Measurements from ENCODE around the gene OR51V1. TPM values are rescaled to one million over a fixed set of nuclear protein-coding genes. Genes with fewer than 3 reads are reported as not detected.

The OR51V1 gene
- total and polyA plus RNA-seq, 10 of the 15 experiments (the other 5 are each of a cell fraction or from before 2014, with no cell fraction given): not detected

DNA sequence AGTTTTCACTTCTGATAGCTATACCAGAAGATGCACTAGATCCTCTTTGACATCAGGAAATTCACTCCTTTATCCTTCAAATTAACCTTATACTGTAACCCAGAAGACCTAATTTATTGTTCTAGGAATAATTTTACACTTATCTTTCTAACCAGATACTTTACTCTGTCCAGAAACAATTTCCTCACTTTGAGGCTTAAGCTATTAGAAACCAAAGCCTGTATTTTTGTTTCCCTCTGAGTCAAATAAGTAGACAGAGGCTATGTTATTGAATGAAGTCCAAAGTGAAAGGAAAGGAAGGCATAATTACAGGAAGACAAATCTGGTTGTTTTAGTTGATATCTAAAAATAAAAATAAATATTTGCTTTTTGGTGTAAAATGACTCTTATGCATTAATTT is 2.2 kb downstream of the OR51V1 start (continued):
- TF ChIP-seq, protein P1, sequence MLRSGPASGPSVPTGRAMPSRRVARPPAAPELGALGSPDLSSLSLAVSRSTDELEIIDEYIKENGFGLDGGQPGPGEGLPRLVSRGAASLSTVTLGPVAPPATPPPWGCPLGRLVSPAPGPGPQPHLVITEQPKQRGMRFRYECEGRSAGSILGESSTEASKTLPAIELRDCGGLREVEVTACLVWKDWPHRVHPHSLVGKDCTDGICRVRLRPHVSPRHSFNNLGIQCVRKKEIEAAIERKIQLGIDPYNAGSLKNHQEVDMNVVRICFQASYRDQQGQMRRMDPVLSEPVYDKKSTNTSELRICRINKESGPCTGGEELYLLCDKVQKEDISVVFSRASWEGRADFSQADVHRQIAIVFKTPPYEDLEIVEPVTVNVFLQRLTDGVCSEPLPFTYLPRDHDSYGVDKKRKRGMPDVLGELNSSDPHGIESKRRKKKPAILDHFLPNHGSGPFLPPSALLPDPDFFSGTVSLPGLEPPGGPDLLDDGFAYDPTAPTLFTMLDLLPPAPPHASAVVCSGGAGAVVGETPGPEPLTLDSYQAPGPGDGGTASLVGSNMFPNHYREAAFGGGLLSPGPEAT (IDR thresholded peaks at IDR 0.05; ENCODE audit: low read depth): no peak
- no peak for TF ChIP-seq MXI1 (IDR thresholded peaks at IDR 0.05; ENCODE audit: low read depth, low read length)
- no peak for TF ChIP-seq POLR2AphosphoS2 (IDR thresholded peaks at IDR 0.05; ENCODE audit: low read depth, low read length)
- TF ChIP-seq MEF2A (IDR thresholded peaks at IDR 0.05; ENCODE audit: insufficient read depth, low read depth, low read length): no peak
- TF ChIP-seq LARP7 (IDR thresholded peaks at IDR 0.05): no peak

GRCh38 chr11:5197536-5197935 is 2.9 kb downstream of the OR51V1 start:
- 56% methylated on average over 3 of the region's 3 CpGs for WGBS (ENCODE audit: insufficient coverage, insufficient replicate concordance, low lambda C conversion rate, missing lambda C conversion rate)
- ChIA-PET POLR2A (no interaction called here), RAD21 (ENCODE audit: unreplicated experiment) (no interaction called here), CTCF (no interaction called here), SMC1A (ENCODE audit: uncharacterized antibody, unreplicated experiment) (interaction anchor here (3.7 kb wide), 1 partner anchor 11 kb away, joined by 12 read pairs; no protein-coding TSS in a partner anchor)
- no peaks in the 10 kb centered on the region for H3K79me2 ChIP-seq (ENCODE audit: control insufficient read depth, insufficient read depth, low read length)
- intact Hi-C loops (cut with micrococcal nuclease; ENCODE audit: unreplicated experiment) (no loop called here), in situ Hi-C loops (cut with MboI) (no loop called here)
- H4K20me1 ChIP-seq (ENCODE audit: control insufficient read depth, insufficient read depth): no peaks in the 10 kb centered on the region
- TF ChIP-seq BCL11A (IDR thresholded peaks at IDR 0.05; ENCODE audit: low read depth, low read length) (no peak), HDAC6 (IDR thresholded peaks at IDR 0.05; ENCODE audit: unreplicated experiment) (no peak)
- TF ChIP-seq, protein P2, sequence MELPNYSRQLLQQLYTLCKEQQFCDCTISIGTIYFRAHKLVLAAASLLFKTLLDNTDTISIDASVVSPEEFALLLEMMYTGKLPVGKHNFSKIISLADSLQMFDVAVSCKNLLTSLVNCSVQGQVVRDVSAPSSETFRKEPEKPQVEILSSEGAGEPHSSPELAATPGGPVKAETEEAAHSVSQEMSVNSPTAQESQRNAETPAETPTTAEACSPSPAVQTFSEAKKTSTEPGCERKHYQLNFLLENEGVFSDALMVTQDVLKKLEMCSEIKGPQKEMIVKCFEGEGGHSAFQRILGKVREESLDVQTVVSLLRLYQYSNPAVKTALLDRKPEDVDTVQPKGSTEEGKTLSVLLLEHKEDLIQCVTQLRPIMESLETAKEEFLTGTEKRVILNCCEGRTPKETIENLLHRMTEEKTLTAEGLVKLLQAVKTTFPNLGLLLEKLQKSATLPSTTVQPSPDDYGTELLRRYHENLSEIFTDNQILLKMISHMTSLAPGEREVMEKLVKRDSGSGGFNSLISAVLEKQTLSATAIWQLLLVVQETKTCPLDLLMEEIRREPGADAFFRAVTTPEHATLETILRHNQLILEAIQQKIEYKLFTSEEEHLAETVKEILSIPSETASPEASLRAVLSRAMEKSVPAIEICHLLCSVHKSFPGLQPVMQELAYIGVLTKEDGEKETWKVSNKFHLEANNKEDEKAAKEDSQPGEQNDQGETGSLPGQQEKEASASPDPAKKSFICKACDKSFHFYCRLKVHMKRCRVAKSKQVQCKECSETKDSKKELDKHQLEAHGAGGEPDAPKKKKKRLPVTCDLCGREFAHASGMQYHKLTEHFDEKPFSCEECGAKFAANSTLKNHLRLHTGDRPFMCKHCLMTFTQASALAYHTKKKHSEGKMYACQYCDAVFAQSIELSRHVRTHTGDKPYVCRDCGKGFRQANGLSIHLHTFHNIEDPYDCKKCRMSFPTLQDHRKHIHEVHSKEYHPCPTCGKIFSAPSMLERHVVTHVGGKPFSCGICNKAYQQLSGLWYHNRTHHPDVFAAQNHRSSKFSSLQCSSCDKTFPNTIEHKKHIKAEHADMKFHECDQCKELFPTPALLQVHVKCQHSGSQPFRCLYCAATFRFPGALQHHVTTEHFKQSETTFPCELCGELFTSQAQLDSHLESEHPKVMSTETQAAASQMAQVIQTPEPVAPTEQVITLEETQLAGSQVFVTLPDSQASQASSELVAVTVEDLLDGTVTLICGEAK (IDR thresholded peaks at IDR 0.05; ENCODE audit: borderline replicate concordance): no peak
- FAIRE-seq (no peak), DNase-seq (ENCODE audit: low read depth, low spot score) (no peak), ATAC-seq (no peak)
- H3K9me3 ChIP-seq (replicated peaks; ENCODE audit: control insufficient read depth, insufficient read depth, low read length): no peaks in the 10 kb centered on the region
- H3K4me2 ChIP-seq (ENCODE audit: control insufficient read depth, insufficient read depth): no peak overlapping the region
- H3K9ac ChIP-seq (ENCODE audit: control insufficient read depth, insufficient read depth, low read length): no peak overlapping the region
- no peak overlapping the region for H3K4me3 ChIP-seq
- BruUV-seq (replicated peaks): no TSS peak
- no peaks in the 10 kb centered on the region for H3K27me3 ChIP-seq (replicated peaks in 1 of 2; ENCODE audit: control insufficient read depth in 2 of 2, insufficient read depth in 2 of 2, low read length in 1 of 2)
- H3K4me1 ChIP-seq (ENCODE audit: control insufficient read depth, insufficient read depth, low read length): no peaks in the 10 kb centered on the region
- no peak overlapping the region for H2AFZ ChIP-seq (ENCODE audit: control insufficient read depth, low read depth, low read length)
- no peak overlapping the region for H3K27ac ChIP-seq (ENCODE audit: control insufficient read depth, insufficient read depth)
- H3K36me3 ChIP-seq (ENCODE audit: control insufficient read depth in 2 of 2, insufficient read depth in 2 of 2, low read length in 1 of 2): no peaks in the 10 kb centered on the region
